Ectodermal cell (in vitro differentiated cells): Measurements from ENCODE around the gene TRAPPC3.

ENCODE experiments used
- H3K27ac ChIP-seq: 2 replicates; pipeline ENCODE4 v1.7.0; 2013; ENCODE audit warnings: mild to moderate bottlenecking, low read depth, low read length; ENCODE audit not compliant: insufficient read depth, poor library complexity, severe bottlenecking
- H3K27me3 ChIP-seq: 2 replicates; pipeline ENCODE4 v1.7.0; 2013; ENCODE audit warnings: mild to moderate bottlenecking, low read length; ENCODE audit not compliant: insufficient read depth, control insufficient read depth, poor library complexity, severe bottlenecking
- H3K36me3 ChIP-seq: one replicate; pipeline ENCODE4 v1.7.0; 2013; ENCODE audit warnings: low read length; ENCODE audit not compliant: control insufficient read depth, insufficient read depth
- H3K4me1 ChIP-seq: one replicate; pipeline ENCODE4 v1.7.0; 2013; ENCODE audit warnings: low read length; ENCODE audit not compliant: control insufficient read depth, insufficient read depth
- H3K4me3 ChIP-seq: 2 replicates; pipeline ENCODE4 v1.7.0; 2013; ENCODE audit warnings: low read depth, low read length, control low read depth; ENCODE audit not compliant: insufficient read depth
- H3K9me3 ChIP-seq: 2 replicates; pipeline ENCODE4 v1.7.0; 2013; ENCODE audit warnings: mild to moderate bottlenecking, low read length, moderate library complexity; ENCODE audit not compliant: control insufficient read depth
- WGBS, 2 experiments: methylation state at CpG; one replicate each; pipeline ENCODE4 v1.1.7; 2013; ENCODE audit warnings: missing lambda C conversion rate in 2 of 2; 5-methylcytosine and 5-hydroxymethylcytosine counted together

The TRAPPC3 gene

DNA sequence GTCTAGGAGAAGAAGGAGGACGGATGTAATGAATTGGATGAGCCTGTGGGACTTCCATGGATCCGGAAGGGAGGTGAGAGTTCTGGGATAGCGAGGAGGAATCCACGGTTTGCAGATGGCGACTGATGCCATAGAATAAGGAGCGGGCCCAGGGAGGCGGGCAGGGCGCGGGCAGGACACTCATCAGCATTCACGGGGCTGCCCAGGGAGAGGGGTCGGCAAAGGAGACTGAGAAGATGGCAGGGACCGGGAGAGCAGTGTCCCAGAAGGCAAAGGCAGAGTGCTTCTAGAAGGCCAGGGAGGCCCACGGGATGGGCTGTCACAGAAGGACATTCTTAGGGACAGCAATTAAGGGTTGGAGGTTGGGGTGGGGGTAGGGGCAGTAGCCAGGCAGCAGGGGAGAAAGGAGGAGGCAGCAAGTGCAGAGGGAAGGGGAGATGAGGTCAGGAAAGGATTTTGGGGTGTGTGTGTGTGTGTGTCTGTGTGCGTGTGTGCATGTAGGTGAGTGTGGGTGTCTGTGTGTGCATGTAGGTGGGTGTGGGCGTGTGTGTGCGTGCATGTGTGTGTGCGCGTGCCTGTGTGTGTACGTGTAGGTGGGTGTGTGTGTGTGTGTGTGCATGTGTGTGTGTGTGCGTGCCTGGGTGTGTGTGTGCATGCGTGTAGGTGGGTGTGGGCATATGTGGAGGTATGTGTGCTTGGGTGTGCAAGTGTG, 23.1 kb downstream of the TRAPPC3 start:
- no peak overlapping the region for H3K27ac ChIP-seq
- no peaks in the 10 kb centered on the region for H3K36me3 ChIP-seq
- no peaks in the 10 kb centered on the region for H3K4me1 ChIP-seq
- H3K4me3 ChIP-seq = no peak overlapping the region
- no peaks in the 10 kb centered on the region for H3K9me3 ChIP-seq
- peaks cover 50% of the 10 kb centered on the region for H3K27me3 ChIP-seq
- 81% methylated on average over 21 of the region's 21 CpGs for WGBS, 2 experiments

DNA sequence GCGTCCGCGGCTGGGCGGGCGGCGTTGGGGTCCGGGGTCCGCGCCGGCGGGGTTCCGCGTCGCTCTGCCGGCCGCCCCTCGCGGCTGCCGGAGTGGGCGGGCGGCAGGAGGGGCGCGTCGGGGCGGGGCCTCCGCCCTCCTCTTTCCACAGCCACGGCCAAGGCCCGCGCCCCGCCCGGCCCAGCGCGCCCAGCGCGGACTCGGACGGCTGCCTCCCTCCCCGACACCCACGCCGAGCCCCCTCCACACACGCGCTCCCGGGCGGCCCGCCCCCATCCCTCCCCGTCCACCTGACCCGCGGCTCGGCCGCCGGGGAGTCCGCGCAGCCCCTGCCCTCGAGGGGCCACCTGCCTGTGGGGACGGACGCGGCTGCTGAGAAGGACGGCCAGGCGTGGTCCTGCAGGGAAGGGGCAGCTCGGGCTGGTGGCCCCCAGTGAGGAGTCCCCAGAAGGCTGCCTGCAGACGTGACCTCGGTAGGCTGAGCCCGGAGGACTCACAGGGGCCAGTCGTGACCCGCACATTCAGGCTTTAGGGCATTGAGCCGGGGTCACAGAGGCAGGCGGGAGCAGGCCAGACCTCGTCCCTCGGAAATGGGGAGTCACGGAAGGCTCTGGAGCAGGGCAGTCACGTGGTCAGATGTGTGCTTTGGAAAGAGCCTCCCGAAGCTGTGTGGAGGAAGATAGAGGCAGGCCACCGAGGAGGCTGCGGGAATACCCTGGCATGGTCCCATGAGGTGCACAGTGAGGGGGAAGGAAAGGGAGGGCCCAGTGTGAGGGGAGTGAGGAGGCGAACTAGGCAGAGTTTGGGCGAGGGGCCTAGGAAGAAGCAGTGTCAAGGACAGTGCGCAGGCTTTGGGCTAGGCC, 23.9 kb downstream of the TRAPPC3 start, which contains the start of gene COL8A2:
Gene COL8A2 (minus strand): TSS at position 94 of the 863 bp plus-strand sequence. CDS start 24,980 bp downstream, outside the sequence.
- no peaks in the 10 kb centered on the region for H3K4me1 ChIP-seq
- peaks cover 50% of the 10 kb centered on the region for H3K27me3 ChIP-seq
- 17 to 18% methylated on average over 77 of the region's 77 CpGs for WGBS, 2 experiments
- peak within 1 kb of the TSS; percentile 9 for H3K4me3 ChIP-seq
- H3K36me3 ChIP-seq = no peaks in the 10 kb centered on the region
- no peaks in the 10 kb centered on the region for H3K9me3 ChIP-seq
- H3K27ac ChIP-seq = no peak within 1 kb of the TSS

DNA sequence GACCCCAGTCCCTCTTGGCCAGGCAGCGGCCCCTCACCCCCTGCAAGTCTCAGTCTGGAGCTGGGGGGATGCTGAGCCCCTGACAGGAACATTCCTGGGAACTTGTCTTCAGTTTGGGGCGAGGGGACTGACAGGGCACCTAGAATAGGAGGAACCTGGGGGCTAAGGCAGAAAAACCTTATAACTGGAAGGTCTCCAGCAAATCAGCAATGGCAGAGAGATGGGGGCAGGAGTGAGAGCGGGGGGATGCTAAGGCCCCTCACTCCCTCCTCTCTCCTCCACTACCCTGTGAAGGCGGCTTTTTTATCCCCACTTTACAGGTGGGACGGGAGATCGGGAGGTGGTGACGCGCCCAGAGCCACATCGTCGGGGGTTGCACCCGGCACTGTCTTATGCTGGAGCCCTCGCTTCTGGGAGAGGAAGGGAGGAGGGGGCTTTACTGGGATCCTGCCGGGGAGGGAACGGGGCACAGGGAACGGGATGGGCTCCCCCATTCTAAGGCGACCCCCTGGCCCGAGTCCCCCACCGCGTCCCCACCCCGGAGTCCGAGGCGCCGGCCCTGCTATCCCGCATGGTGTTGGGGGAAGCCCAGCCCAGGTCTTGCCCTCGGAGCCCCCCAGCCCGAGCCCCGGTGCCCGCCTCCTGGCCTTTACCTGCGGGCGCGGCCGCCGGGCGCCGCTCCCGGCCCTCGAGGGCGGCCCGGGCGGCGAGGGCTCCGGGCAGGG, 24.7 kb downstream of the TRAPPC3 start:
- Histone ChIP-seq H3K36me3 (no peaks in the 10 kb centered on the region), H3K9me3 (no peaks in the 10 kb centered on the region), H3K4me3 (no peak overlapping the region), H3K27me3 (peaks cover 50% of the 10 kb centered on the region), H3K4me1 (peaks cover 3% of the 10 kb centered on the region), H3K27ac (no peak overlapping the region)
- WGBS, 2 experiments = 16 to 17% methylated on average over 42 of the region's 42 CpGs

DNA sequence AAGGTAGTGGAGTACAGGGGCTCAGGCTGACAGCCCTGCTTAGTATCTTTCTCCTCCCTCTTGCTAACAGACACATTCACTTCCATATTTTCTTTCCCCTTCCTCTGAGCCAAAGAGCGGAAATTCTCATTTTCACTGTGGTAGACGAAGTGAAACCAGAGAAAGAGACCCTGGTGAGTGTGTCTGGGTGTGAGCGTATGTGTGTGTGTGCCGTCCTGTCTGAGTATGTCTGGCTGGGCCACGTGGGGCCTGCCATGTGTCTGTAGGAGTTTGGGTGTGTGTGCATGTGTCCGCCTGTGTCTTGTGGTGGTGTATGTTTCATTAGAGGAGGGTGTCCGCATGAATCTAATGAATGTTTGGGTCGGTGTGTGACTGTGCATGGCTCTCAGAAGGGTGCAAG, 25.9 kb downstream of the TRAPPC3 start:
- peaks cover 50% of the 10 kb centered on the region for H3K27me3 ChIP-seq
- H3K27ac ChIP-seq = no peak overlapping the region
- no peak overlapping the region for H3K4me3 ChIP-seq
- no peaks in the 10 kb centered on the region for H3K9me3 ChIP-seq
- H3K36me3 ChIP-seq = no peaks in the 10 kb centered on the region
- H3K4me1 ChIP-seq = peaks cover 12% of the 10 kb centered on the region
- WGBS, 2 experiments = 85 to 89% methylated on average over 8 of the region's 8 CpGs

DNA sequence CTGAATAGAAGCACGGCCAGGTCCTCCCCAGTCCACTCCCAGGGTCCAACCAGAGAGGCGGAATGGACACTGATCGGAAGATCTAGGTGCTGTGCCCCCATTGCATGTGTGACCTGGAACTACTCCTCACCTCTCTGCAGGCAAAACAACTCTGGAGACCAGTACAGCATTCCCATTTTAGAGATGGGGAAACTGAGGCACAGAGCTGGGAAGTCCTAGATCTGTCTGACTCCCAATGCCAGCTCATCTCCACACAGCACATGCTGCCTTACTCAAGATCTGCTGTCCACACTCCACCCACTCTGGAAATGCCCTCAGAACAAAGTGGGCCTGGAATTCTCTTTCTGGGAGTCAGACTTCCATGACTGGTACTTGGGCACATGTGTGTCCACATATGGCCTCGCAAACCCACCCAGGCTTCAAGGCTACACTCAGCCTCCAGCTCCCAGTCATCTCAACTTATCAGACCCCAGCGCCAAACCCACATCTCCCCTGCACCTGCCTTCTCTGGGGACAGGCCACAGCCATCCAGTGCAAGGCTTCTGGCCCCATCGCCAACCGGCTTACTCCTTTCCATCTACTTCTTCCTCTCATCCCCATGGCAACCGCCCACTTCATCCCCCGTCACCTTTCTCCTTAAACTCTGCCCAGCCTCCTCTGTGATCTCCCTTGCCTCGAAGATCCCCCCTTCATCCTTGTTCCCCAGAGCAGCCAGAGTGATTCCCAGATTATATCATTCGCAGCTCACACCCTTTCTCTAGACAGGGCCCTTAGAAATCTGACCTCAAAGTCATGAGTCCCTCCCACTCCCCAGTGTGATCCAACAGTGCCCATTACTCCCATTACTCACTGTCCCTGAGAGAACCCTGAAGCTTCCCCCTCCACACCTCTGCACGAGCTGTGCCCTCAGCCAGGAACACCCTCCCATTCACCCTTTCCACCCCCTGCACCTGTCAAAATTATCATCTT, 26.9 kb downstream of the TRAPPC3 start:
- Histone ChIP-seq H3K4me1 (peaks cover 13% of the 10 kb centered on the region), H3K27me3 (peaks cover 50% of the 10 kb centered on the region), H3K4me3 (no peak overlapping the region), H3K36me3 (no peaks in the 10 kb centered on the region), H3K27ac (no peak overlapping the region), H3K9me3 (no peaks in the 10 kb centered on the region)
- WGBS, 2 experiments = 89% methylated on average over 12 of the region's 12 CpGs

DNA sequence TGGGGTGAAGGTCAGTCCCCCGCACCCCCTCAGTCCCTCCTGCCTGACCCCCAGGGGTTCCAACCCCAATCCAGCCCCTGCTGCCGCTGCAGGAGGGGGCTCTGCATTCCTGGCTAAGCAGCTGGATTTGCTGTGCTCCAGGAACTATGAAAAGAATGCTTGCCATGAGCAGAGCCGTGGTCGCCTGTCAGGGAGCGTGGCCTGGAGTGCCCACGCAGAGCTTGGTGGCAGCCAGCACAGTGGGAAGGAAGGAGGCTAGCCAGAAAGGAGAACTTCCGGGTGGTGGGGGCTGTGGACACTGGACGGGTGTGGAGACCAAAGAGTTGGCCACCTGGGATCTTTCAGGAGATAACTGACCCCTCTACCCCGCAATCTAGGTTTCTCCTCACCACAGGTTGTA, 29.8 kb downstream of the TRAPPC3 start:
- Histone ChIP-seq H3K4me1 (peaks cover 20% of the 10 kb centered on the region), H3K27me3 (peaks cover 28% of the 10 kb centered on the region), H3K9me3 (no peaks in the 10 kb centered on the region), H3K27ac (no peak overlapping the region), H3K4me3 (no peak overlapping the region), H3K36me3 (no peaks in the 10 kb centered on the region)
- 69 to 75% methylated on average over 9 of the region's 9 CpGs for WGBS, 2 experiments

DNA sequence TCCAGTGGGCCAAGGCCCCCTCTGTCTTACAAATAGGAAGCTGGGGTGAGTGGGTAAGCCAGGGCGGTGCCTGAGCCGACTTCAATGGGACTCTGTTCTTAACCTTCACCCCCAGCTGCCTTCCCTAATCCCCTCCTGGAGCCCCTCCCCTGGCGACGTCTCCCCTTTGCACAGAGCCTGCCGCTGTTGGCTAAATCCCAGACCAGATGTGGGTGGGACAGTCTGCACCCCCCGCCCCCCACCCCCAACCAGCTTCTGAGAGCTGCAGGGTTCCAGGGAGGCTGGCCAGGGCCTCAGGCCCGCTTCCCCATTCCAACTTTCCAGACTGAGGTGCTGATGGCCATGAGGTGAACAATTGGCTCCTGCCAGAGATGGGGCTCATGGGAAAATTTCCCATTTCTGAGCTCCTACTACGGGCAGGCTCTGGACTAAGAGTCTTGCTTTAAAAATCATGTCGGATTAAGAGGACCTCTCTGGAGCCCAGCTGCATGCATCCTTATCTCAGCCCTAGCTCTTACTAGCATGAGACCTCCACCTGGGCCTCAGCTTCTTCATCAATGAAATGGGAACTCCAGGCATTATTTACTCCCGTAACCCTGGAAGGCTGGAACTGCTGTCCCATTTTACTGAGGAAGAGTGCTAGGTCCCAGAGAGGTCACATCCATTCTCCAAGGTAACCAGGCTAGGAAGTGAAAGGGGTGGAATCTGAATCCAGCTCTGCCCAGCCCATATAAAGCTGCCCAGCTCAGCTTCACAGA, 30.7 kb downstream of the TRAPPC3 start:
- 65 to 71% methylated on average over 9 to 10 of the region's 10 CpGs for WGBS, 2 experiments
- peaks cover 20% of the 10 kb centered on the region for H3K4me1 ChIP-seq
- H3K4me3 ChIP-seq = no peak overlapping the region
- no peaks in the 10 kb centered on the region for H3K9me3 ChIP-seq
- peaks cover 19% of the 10 kb centered on the region for H3K27me3 ChIP-seq
- no peaks in the 10 kb centered on the region for H3K36me3 ChIP-seq
- no peak overlapping the region for H3K27ac ChIP-seq

DNA sequence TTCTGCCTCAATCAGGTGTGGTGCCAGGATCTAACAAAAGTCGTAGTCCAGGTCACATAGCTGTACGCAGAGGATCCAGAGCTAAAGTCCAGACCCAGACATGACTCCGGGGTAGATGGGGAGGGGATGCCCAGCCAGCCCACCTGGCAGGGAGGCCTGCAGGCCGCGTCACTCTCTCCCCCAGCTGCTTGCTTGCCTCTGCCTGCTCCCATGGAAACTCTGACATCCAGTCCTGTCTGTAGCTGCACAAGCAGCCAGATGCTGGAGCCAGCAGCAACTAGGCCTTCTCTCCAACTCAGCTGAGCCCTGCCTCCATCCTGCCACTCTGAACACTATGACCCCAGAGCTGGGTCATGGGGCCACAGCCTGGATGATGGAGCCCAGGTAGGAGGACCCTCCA, 32.4 kb downstream of the TRAPPC3 start:
- Histone ChIP-seq H3K4me1 (peaks cover 20% of the 10 kb centered on the region), H3K9me3 (no peaks in the 10 kb centered on the region), H3K4me3 (no peak overlapping the region), H3K27me3 (peaks cover 2% of the 10 kb centered on the region), H3K27ac (no peak overlapping the region), H3K36me3 (no peaks in the 10 kb centered on the region)
- WGBS, 2 experiments = 90% methylated on average over 5 of the region's 5 CpGs

DNA sequence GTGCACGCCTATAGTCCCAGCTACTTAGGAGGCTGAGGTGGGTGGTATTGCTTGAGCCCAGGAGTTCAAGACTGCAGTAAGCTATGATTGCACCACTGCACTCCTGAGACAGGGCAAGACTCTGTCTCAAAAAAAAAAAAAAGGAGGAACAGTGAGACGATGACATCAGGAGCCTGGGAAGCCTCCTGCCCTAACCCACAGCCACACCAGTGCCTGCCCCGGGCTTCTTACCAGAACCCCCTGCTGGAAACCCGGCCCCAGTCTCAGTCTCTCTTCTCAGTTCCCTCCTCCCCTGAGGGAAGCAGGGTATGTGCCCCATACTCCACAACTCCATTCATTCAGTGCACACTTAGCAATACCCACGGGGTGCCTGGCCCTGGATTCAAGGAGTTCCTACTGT, 33.4 kb downstream of the TRAPPC3 start:
- Histone ChIP-seq H3K36me3 (no peaks in the 10 kb centered on the region), H3K27ac (no peak overlapping the region), H3K27me3 (no peaks in the 10 kb centered on the region), H3K4me1 (peaks cover 20% of the 10 kb centered on the region), H3K4me3 (no peak overlapping the region), H3K9me3 (no peaks in the 10 kb centered on the region)
- 69 to 72% methylated on average over 5 of the region's 5 CpGs for WGBS, 2 experiments
